Parathyroid adenoma (tissue), 2 donors: ENCODE data around the gene CFAP61.
"Not testable (repeated sequence)": the region's sequence is repeated elsewhere in the genome, so short reads cannot be mapped to it uniquely, and the experiment has no call there.

ENCODE experiments used
- H2AFZ ChIP-seq: fragments of 300-600 bp; sonication (generic); one replicate; pipeline ENCODE4 v1.7.0; 2017; ENCODE audit warnings: antibody characterized with exemption, mild to moderate bottlenecking
- H3K27ac ChIP-seq: fragments of 300-600 bp; sonication (generic); one replicate; pipeline ENCODE4 v1.7.0; 2017
- H3K27me3 ChIP-seq: fragments of 300-600 bp; sonication (generic); one replicate; pipeline ENCODE4 v1.7.0; 2017; ENCODE audit warnings: low read length; ENCODE audit not compliant: control insufficient read depth, insufficient read depth
- H3K36me3 ChIP-seq: fragments of 300-600 bp; sonication (generic); one replicate; pipeline ENCODE4 v1.7.0; 2017; ENCODE audit warnings: low read length; ENCODE audit not compliant: control insufficient read depth, insufficient read depth
- H3K4me1 ChIP-seq: fragments of 300-600 bp; sonication (generic); one replicate; pipeline ENCODE4 v1.7.0; 2017; ENCODE audit warnings: control low read depth
- H3K4me2 ChIP-seq: fragments of 300-600 bp; sonication (generic); one replicate; pipeline ENCODE4 v1.7.0; 2017; ENCODE audit warnings: low read length
- H3K4me3 ChIP-seq: fragments of 300-600 bp; sonication (generic); one replicate; pipeline ENCODE4 v1.7.0; 2017; ENCODE audit warnings: low read depth, low read length
- H3K79me2 ChIP-seq: fragments of 300-600 bp; sonication (generic); one replicate; pipeline ENCODE4 v1.7.0; 2017; ENCODE audit warnings: control low read depth
- H3K9ac ChIP-seq: fragments of 300-600 bp; sonication (generic); one replicate; pipeline ENCODE4 v1.7.0; 2017; ENCODE audit warnings: mild to moderate bottlenecking
- H3K9me3 ChIP-seq: fragments of 300-600 bp; sonication (generic); one replicate; pipeline ENCODE4 v1.7.0; 2017; ENCODE audit warnings: low read length; ENCODE audit not compliant: control insufficient read depth
- TF ChIP-seq, protein P1 (sequence below): fragments of 300-600 bp; sonication (generic); IDR thresholded peaks from one replicate; pipeline ENCODE4 v1.7.0; 2017; ENCODE audit warnings: antibody characterized with exemption, mild to moderate bottlenecking
- donor health status: primary hyperparathyroidism.

Gene CFAP61, protein sequence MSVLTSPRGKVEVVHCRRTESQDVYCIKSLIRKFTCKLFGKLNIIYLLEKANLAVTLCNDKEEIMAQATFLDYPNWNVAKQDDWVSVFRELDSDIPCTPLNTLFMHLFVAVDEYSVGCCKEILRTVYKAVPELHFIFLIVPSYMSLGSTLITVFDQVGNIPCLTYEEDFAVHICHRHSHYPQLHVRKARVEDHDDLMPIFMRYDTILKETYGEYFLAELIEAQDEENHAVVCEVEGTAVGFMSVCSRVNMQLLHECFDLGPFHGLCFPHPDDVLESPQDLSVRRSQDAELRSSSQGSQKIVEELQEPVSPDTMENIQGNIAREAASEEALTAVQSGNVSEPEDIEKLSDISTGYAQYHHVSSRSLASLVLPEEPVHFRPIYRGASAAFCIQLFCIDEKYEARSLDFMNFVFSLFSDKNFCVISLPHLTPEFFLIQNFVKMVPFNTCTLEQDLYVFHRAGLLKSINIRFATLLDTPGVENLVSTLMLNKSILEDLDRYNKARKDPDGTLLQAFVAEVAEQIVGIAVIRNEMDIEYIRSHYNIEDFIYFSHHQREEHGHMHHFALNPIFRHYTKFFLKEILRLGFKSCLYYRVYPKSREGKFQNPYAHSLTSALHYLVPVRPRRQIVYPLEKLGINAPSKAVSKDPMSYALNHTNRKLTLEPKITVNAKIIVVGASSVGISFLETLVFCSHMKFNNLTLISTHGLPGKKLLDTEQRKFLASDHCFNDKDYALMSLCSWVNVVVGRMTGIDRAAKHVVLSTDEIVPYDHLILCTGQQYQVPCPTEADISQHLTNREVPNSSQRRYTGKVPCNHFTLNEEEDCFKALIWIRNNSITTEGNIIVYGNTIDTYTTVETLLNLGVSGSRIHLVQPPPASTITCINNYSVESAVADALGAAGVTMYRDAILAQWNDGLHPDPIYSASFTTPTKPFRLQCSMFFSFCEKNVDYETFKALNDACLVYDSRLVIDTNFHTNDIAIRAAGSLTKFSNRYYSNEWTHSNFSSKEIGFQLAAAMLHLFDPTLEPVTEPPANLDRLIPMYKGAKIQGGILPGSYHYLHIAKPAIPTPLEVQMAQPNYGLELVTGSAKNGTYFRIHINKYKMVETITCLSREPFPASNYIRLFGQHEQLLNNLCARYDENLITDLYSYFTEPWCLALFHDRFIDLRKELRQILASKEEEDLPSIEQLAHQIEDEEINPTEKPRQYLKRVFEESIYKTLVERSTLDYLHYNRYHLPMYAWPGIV

DNA sequence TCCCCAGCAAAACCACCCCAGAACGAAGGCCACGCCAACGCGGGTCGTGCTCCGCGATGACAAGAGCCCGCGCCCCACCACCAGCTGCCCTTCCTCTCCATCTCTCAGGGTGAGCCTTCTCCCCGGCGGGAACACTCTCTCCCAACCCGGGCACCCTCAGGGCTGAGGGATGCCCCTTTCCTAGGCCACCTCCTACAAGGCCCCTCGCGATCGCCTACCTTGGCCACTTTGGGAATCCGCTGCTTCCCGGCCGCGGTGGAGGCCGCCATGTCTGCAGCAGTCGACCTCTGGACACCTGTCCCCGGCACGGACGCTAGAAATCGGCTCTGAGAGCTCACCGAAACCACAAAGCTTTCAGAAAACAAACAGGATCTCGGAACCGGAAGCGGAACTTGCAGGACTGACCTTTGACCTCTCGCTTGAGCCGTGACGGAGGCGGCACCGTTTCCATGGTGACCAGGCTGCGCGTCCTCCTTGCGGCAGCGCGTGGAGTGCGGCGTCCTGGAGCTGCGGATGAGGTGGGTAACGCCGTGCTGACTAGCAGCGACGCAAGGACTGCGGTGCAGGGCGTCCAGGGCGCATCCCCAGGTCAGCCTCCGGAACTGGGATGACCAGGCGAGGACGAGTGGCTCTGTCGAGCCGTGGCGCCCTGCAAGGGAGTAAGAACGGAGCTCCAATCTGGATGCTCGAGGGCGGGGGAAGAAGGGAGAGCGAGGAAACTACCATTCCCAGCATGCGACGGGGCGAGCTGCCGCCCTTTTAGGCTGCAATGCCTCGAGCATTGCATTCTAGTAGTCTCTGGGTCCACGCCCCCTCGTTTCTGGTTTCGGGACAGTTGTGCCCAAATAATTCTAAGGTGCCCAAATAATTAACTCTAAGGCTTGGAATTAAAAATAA is at the start of gene CFAP61, which contains the start of gene CRNKL1:
Gene CFAP61 (plus strand): TSS at position 459 of the 897 bp plus-strand sequence. CDS start 4,122 bp downstream, outside the sequence.
Gene CRNKL1 (minus strand): TSS at position 393 of the 897 bp plus-strand sequence. CDS start 124 bp downstream, at position 269.
- H3K4me2 ChIP-seq, result peak within 1 kb of the TSS; percentile 59
- peaks cover 5% of the 10 kb centered on the region for H3K4me1 ChIP-seq
- H2AFZ ChIP-seq, result peak within 1 kb of the TSS; percentile 95
- TF ChIP-seq, protein P1, sequence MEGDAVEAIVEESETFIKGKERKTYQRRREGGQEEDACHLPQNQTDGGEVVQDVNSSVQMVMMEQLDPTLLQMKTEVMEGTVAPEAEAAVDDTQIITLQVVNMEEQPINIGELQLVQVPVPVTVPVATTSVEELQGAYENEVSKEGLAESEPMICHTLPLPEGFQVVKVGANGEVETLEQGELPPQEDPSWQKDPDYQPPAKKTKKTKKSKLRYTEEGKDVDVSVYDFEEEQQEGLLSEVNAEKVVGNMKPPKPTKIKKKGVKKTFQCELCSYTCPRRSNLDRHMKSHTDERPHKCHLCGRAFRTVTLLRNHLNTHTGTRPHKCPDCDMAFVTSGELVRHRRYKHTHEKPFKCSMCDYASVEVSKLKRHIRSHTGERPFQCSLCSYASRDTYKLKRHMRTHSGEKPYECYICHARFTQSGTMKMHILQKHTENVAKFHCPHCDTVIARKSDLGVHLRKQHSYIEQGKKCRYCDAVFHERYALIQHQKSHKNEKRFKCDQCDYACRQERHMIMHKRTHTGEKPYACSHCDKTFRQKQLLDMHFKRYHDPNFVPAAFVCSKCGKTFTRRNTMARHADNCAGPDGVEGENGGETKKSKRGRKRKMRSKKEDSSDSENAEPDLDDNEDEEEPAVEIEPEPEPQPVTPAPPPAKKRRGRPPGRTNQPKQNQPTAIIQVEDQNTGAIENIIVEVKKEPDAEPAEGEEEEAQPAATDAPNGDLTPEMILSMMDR, result no peak
- no peaks in the 10 kb centered on the region for H3K9me3 ChIP-seq
- no peaks in the 10 kb centered on the region for H3K36me3 ChIP-seq
- no peaks in the 10 kb centered on the region for H3K27me3 ChIP-seq
- H3K79me2 ChIP-seq, result peaks cover 5% of the 10 kb centered on the region
- H3K27ac ChIP-seq, result peak within 1 kb of the TSS; percentile 80
- H3K4me3 ChIP-seq, result peak within 1 kb of the TSS; percentile 84
- H3K9ac ChIP-seq, result peak within 1 kb of the TSS; percentile 68

DNA sequence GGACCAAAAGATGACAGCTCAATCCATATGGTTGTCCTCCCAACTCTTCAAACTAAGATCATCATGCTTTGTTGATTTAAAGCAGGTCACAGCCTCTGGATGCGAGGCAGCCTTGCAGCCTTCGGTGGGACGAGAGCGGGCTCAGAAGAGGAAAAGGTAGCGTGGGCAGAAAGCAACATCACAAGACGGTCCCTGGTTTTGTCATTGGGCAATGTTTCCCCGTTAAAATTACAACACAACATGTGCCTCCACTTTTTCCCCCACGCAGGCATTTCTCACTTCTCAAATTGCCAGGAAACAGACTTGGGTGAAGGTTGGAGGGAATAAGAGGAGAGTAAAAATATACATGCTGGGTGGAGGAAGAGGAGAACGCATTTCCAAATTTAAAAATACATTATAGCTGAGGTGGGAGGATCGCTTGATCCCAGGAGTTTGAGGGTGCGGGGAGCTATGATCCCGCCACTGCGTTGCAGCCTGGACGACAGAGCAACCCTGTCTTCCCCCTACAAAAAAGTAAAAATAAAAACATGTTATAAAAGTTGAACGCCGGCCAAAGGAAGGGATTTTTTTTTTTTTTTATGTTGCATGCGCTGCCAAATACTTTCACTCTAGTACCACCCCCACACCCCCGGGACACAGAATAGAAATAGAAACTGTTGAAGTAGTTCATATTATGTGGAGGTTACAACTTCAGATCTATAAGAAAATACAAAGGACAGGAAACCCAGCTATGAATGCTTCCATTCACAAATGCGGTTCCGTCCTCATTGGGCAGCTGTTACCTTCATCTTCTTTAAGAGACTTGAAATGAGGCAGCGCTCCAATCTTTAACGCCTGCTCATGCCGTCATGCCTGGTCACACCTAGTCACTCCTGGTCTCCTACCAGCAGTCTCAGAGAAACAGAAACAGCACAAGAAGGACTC is 49.0 kb upstream of the CFAP61 start:
- Histone ChIP-seq H3K27ac (peak overlapping the region; percentile 75), H2AFZ (peak overlapping the region; percentile 61), H3K4me2 (peak overlapping the region; percentile 62), H3K36me3 (no peaks in the 10 kb centered on the region), H3K4me3 (peak overlapping the region; percentile 38), H3K9ac (no peak overlapping the region), H3K9me3 (no peaks in the 10 kb centered on the region), H3K27me3 (no peaks in the 10 kb centered on the region), H3K4me1 (peaks cover 41% of the 10 kb centered on the region), H3K79me2 (no peaks in the 10 kb centered on the region)
- TF ChIP-seq, protein P1, result no peak

DNA sequence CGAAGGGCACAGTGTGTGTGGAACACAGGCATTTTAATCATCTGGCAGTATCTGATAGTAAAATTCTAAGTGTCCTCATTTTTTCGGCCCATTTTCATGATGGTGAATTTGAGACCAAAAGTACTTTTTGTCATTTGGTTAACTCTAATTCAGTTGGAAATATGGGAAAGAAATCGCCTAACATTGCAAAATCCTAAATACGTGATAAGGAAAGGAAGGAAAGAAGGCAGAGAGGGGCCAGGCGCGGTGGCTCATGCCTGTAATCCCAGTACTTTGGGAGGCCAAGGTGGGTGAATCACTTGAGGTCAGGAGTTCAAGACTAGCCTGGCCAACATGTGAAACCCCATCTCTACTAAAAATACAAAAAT is 48.4 kb upstream of the CFAP61 start:
- Histone ChIP-seq H2AFZ (peak overlapping the region; percentile 61), H3K27ac (peak overlapping the region; percentile 75), H3K4me2 (peak overlapping the region; percentile 62), H3K4me1 (peaks cover 34% of the 10 kb centered on the region), H3K4me3 (peak overlapping the region; percentile 38)
- H3K36me3 ChIP-seq, H3K27me3 ChIP-seq, H3K9me3 ChIP-seq, H3K9ac ChIP-seq, H3K79me2 ChIP-seq: not testable (repeated sequence)

DNA sequence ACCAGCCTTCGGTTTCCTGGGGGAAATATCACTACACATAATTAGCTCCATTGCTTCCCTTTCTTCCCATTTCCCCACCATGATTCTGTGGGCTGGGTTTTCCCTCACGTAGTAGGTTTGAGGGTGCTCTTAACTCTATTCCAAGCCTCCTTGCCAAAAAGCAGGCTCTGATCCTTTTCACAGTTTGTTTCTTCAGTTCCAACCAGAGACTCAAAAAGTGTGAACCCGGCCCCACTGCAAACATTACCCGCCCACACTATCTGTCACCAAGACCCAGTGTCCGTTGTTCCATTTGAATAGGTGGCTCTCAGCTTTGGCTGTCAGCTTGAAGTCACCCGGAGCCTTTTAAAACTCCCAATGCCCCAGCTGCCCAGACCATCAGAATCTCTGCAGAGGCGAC is 47.0 kb upstream of the CFAP61 start:
- Histone ChIP-seq H3K9ac (no peak overlapping the region), H3K9me3 (no peaks in the 10 kb centered on the region), H3K27me3 (no peaks in the 10 kb centered on the region), H2AFZ (no peak overlapping the region), H3K4me3 (no peak overlapping the region), H3K27ac (no peak overlapping the region), H3K79me2 (no peaks in the 10 kb centered on the region), H3K4me2 (no peak overlapping the region), H3K36me3 (no peaks in the 10 kb centered on the region), H3K4me1 (peaks cover 22% of the 10 kb centered on the region)
- TF ChIP-seq, protein P1, result no peak
